Choroid plexus epithelial cell (primary cell): ENCODE measurements around the gene SYT13.

Experiments used
- DNase-seq: peaks from one replicate; pipeline ENCODE4 v3.0.0-alpha.2; 2010; ENCODE audit warnings: low read depth
- H3K4me3 ChIP-seq: 2 replicates; pipeline ENCODE4 v1.5.1; 2011; ENCODE audit warnings: low read depth, mild to moderate bottlenecking, control low read depth, low read length, moderate library complexity
- CTCF ChIP-seq: conservative IDR thresholded peaks from 2 replicates; pipeline ENCODE4 v1.5.1; 2011; ENCODE audit warnings: low read depth, mild to moderate bottlenecking, control low read depth, inconsistent platforms, low read length, moderate library complexity

The SYT13 gene

GRCh38 chr11:45248501-45249011 lies 37.6 kb downstream of the SYT13 start:
- no peak for TF ChIP-seq CTCF
- no peak for DNase-seq
- H3K4me3 ChIP-seq, result no peak overlapping the region

- no peak for TF ChIP-seq CTCF
- H3K4me3 ChIP-seq, result no peak overlapping the region
- DNase-seq, result no peak
These were observed 38.7 kb downstream of the SYT13 start for GRCh38 chr11:45247433-45247832.

GRCh38 chr11:45246241-45246640 lies 39.9 kb downstream of the SYT13 start:
- no peak for DNase-seq
- TF ChIP-seq CTCF, result no peak

GRCh38 chr11:45245218-45246045 lies 40.7 kb downstream of the SYT13 start:
- DNase-seq, result no peak
- no peak overlapping the region for H3K4me3 ChIP-seq
- no peak for TF ChIP-seq CTCF

More at GRCh38 chr11:45246241-45246640, 39.9 kb downstream of the SYT13 start:
- H3K4me3 ChIP-seq, result no peak overlapping the region

- DNase-seq, result no peak
- H3K4me3 ChIP-seq, result no peak overlapping the region
- no peak for TF ChIP-seq CTCF
These were observed 42.2 kb downstream of the SYT13 start for GRCh38 chr11:45243967-45244366.

GRCh38 chr11:45239733-45240132 lies 46.4 kb downstream of the SYT13 start:
- TF ChIP-seq CTCF, result no peak
- no peak for DNase-seq
- H3K4me3 ChIP-seq, result no peak overlapping the region

GRCh38 chr11:45238724-45239123 lies 47.4 kb downstream of the SYT13 start:
- TF ChIP-seq CTCF, result no peak
- H3K4me3 ChIP-seq, result no peak overlapping the region
- DNase-seq, result peak; percentile 58
